Stimulated activated CD4-positive, alpha-beta T cell treated with anti-CD3 and anti-CD28 coated beads, TNF-alpha, amount 100 ng/mL, for 48 hours (primary cell): ENCODE data around the gene LEP.
"Not testable (repeated sequence)": the region's sequence is repeated elsewhere in the genome, so short reads cannot be mapped to it uniquely, and the experiment has no call there.

Experiments
- DNase-seq, 3 donors: peaks; one replicate each; pipeline ENCODE4 v3.0.0-alpha.2; 2020; ENCODE audit warnings: low read depth in 3 of 3

Gene LEP

GRCh38 chr7:128271942-128272481 lies 30.9 kb downstream of the LEP start:
- DNase-seq: no peak

DNA sequence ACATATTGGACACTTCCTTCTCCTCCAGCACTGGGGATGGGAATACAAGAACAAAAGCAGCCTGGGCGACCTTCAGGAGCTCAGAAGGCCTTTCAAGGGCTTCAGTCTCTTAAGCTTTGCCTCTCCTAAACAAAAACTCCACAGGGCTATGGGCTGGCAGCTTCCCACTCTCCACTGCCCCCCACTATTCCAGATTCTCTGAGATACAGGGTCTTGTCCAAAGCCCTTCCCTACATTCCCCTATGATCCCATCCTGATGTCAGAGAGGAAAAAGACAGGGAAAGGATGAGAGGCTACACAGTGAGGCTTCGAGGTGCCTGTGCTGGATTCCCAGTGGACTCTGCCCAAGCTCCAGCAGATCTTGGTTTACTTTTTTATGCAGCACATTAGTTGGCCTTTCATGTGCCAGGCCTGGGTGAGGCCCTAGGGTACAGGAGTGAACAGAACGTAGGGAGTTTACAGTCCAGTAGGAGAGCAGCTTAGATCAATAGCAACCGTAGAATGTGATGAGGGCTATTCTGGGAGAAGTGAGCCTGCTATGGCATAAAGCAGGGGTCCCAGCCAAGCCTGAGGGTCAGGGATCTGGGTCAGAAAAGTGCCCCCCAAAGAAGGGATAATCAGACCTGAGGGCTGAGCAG lies 33.3 kb downstream of the LEP start:
- no peak for DNase-seq

GRCh38 chr7:128274884-128275603 lies 34.0 kb downstream of the LEP start:
- DNase-seq: no peak

DNA sequence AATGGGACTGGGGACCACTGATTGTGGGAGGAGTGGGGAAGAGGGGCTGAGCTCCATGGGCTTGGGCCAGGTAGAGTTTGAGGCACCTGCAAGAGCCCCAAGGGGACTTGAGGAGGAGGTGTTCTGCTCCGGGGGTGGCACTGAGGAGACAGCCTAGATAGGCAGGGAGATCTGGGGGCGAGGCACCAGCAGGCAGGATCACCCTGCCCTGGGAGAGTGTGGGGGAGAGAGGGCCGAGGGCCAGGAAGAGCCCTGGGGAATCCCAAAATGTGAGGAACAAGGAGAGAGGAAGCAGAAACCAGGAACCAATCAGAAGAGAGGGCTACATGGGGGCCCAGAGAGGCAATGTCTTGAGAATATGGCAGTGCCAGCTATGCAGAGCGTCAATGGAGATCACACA lies 34.6 kb downstream of the LEP start:
- no peak for DNase-seq

- DNase-seq: no peak
Observed at GRCh38 chr7:128278366-128278765, 37.3 kb downstream of the LEP start.

DNA sequence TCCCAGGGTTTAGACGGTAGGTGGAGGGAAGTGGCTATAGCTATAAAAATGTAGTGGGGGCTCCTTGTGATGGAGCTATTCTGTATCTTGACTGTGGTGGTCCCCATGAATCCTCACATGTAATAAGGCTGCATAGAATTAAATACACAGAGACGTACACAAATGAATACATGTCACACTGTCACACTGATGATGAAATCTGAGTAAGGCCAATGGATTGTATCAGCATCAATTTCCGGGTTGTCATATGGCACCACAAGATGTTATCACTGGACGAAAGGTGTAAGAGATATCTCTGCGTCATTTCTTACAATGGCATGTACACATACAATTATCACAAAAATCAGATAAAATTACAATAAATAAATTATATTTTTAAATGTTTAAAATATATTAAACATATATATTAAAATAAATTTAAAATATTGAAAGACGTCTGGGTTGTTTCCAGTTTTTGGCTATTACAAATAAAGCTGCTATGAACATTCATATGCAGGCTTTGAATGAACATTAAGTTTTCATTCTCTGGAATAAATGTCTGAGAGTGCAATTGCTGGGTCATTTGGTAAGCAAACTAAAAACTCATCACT lies 38.1 kb downstream of the LEP start:
- no peak for DNase-seq

DNA sequence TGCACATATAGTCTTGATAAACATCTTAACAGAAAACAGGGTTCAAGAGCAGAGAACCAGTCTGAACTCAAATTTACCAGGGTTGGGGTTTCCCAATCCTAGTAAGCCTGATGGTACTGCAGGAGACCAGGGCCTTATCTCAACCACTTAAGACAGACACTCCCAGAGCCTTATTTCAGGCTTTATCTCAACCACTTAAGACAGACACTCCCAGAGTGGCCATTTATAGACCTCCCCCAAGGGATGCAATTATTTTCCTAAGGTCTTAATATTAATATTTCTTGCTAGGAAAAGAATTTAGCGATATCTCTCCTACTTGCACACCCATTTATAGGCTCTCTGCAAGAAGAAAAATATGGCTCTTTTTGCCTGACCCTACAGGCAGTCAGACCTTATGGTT lies 39.4 kb downstream of the LEP start:
- not testable (repeated sequence) for DNase-seq

GRCh38 chr7:128281605-128282380 lies 40.7 kb downstream of the LEP start:
- no peak for DNase-seq

DNA sequence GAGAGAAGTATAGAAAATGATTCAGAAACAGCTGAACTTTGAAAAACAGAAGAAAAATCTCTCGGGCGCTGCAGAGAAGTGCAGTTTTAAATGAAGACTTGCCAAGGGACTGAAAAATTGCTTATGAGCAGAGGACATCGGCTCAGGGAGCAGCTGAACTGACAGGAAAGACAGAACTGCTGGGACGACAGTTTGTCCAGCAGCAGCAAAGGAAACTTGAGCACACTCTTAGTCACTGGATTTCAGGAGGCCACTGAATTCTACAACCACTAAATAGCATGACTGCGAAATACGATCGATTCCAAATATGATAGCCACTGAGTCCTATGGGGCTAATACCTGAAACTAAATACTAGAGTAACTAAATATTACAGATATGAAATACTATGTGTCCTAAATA lies 43.0 kb downstream of the LEP start:
- DNase-seq: no peak

DNA sequence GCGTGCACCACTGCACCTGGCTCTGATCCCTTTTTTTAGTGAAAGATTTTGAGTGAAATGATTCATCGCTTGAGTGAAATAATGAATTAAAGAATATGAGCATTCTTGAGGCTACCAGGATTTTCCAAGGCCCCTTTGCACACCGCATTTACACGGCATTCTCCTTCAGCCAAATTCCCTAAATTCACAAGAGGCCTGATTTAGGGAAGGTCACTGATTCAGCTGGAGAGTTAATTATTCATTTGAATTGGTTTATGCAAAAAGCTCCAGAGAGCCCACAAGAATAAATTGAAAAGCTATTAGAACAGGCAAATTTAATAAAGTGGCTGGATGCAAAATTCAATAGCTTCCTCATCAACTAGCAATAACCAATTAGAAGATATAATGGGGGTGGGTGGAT lies 46.5 kb downstream of the LEP start:
- no peak for DNase-seq

DNA sequence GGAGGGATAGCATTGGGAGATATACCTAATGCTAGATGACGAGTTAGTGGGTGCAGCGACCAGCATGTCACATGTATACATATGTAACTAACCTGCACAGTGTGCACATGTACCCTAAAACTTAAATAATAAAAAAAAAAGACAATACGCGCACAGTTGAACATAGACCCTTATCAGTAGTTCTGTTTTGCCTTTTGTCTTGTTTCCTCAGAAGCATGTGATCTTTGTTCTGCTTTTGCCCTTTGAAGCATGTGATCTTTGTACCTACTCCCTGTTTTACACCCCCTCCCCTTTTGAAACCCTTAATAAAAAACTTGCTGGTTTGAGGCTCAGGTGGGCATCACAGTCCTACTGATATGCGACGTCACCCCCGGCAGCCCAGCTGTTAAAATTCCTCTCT lies 56.9 kb downstream of the LEP start:
- DNase-seq: not testable (repeated sequence)

DNA sequence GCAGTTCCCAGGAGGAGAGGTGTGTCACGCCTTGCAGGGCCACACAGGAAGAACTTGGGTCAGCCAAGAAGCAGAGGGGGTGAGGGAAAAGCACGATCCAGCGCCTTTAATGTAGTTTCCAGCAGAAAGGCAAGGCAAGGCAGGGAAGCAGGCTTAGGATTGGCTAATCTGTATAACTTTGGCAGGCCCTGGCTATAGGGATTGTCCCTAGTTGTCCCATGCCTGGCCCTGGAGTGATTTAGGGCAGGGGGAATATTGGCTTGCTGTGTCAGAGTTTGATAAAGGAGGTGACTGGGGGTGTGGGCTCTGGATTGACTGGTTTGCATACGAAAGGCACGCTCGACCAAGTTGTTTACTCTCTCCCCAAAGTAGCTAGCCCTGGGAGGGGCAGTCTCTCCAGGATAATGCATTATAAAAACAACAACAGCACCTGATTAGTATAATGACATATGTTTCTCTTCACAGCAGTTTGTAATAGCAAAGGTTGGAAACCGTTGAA lies 58.1 kb downstream of the LEP start:
- no peak for DNase-seq

- DNase-seq: no peak
Observed at GRCh38 chr7:128302139-128302538, 61.1 kb downstream of the LEP start.

GRCh38 chr7:128303133-128303532 lies 62.1 kb downstream of the LEP start:
- no peak for DNase-seq

DNA sequence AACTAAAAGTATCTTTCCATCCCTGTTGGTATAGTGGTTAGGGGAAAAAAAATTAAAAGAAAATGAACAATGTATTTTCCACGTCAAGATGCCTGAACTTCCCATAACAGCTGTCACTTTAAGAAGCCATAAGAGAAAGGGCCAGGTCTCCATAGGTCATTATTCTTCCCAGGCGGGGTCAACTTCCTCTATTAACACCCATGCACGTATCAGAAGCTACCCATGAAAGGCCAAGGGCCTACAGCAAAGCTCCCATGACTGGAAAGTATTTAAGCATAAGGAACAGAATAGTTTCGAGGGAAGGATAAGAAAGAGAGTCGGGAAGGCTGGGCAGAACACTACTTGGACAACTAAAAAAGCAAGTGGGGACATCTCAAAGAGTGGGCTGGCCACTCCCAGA lies 62.6 kb downstream of the LEP start:
- DNase-seq: no peak

DNA sequence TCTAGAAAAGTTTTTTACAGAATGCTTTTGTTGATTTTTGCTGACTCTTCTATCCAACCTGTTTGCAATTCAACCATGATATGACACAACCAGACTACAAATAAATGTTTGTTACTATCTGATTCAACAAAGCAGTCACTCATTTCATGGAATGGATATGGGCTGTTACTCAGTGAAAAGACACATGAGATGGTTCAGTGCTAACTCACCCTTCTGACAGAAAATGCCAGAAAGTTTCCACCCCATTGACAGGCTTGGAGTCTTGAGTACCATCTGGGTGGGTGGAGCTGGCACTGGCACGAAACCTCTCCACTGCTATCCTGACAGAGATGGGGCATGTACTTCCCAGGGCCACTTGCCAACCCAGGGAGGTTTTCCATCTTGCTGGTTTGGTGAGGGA lies 63.1 kb downstream of the LEP start:
- DNase-seq: no peak

DNA sequence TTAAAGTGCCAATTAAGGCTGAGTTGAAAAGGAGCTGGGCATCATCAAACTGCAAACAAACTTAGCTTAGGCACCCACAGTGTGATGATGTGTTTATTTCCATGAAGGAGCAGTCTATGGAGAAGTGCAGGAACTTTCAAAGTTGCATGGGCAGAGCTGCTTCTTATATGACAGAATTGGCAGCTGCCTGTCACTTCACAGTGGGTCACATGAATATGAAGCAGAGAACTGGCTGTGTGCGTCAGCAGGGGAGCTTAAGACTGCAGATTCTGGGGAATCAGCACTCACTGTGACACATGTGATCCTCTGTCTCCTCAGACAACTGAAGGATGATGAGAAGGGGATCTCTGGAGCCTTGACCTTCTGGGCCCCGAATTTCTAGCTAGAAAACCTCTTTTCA lies 66.0 kb downstream of the LEP start:
- no peak for DNase-seq
